OCI-LY7 (cell line): ENCODE data around the gene PTX4.

ENCODE experiments used
- EZH2phosphoT487 ChIP-seq: fragments of 200-600 bp; sonication (generic); IDR thresholded peaks from 2 replicates; pipeline ENCODE4 v1.6.1; 2018; ENCODE audit warnings: low read depth, borderline replicate concordance, mild to moderate bottlenecking, mixed run types, antibody characterized with exemption, low read length, moderate library complexity, mixed read lengths
- TF ChIP-seq, protein P1 (sequence below): fragments of 200-600 bp; sonication (generic); conservative IDR thresholded peaks from 2 replicates; pipeline ENCODE4 v1.5.1; 2014; ENCODE audit warnings: mild to moderate bottlenecking, antibody characterized with exemption, low read length, moderate library complexity, mixed read lengths

DNA sequence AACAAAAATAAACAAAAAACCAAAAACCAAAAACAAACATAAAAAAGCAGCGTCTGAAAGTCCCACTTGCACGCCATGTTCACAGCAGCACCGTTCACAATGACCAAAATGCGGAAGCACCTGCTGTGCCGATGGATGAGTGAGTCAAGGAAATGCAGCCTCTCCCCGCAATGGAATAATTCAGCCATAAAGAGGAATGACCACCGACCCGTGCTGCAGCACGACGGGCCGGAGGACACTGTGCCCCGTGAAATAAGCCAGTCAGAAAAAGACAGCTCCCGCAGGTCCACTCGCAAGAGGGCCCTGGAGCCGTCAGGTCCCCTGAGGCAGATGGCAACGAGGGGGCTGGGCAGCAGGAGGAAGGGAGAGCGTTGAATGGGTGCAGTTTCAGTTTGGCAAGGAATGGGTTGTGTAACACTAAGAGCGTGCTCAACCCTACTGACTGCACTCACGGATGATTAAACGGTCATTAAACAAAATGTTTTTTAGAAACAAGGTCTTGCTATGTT lies 19.0 kb downstream of the PTX4 start:
- TF ChIP-seq, protein P1, sequence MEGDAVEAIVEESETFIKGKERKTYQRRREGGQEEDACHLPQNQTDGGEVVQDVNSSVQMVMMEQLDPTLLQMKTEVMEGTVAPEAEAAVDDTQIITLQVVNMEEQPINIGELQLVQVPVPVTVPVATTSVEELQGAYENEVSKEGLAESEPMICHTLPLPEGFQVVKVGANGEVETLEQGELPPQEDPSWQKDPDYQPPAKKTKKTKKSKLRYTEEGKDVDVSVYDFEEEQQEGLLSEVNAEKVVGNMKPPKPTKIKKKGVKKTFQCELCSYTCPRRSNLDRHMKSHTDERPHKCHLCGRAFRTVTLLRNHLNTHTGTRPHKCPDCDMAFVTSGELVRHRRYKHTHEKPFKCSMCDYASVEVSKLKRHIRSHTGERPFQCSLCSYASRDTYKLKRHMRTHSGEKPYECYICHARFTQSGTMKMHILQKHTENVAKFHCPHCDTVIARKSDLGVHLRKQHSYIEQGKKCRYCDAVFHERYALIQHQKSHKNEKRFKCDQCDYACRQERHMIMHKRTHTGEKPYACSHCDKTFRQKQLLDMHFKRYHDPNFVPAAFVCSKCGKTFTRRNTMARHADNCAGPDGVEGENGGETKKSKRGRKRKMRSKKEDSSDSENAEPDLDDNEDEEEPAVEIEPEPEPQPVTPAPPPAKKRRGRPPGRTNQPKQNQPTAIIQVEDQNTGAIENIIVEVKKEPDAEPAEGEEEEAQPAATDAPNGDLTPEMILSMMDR, result no peak
- no peak for TF ChIP-seq EZH2phosphoT487
